Activated T-cell treated with anti-CD3 and anti-CD28 coated beads, Interleukin-2, amount 50 U/mL, for 4 hours (primary cell): Measurements from ENCODE around the gene RUFY3. TPM values are rescaled to one million over a fixed set of nuclear protein-coding genes. Genes with fewer than 3 reads are reported as not detected.
"Not testable (repeated sequence)": the region's sequence is repeated elsewhere in the genome, so short reads cannot be mapped to it uniquely, and the experiment has no call there.

Experiments
- ATAC-seq, 2 donors: fragments of 200-7000 bp; cut with Tn5 transposase; one replicate each; pipeline ENCODE4 v1.10.0; 2021
- DNase-seq: peaks from one replicate; pipeline ENCODE4 v3.0.0-alpha.2; 2020
- H3K27me3 Mint-ChIP-seq: one replicate; pipeline ENCODE4 v1.8.0; 2021; ENCODE audit warnings: low read depth, mixed read lengths
- H3K36me3 Mint-ChIP-seq: one replicate; pipeline ENCODE4 v1.8.0; 2022; ENCODE audit warnings: mixed read lengths; ENCODE audit not compliant: insufficient read depth
- H3K4me1 Mint-ChIP-seq: one replicate; pipeline ENCODE4 v1.8.0; 2021; ENCODE audit warnings: low read depth, mixed read lengths
- H3K4me3 Mint-ChIP-seq: one replicate; pipeline ENCODE4 v1.8.0; 2021; ENCODE audit warnings: mild to moderate bottlenecking, moderate library complexity, mixed read lengths
- H3K9me3 Mint-ChIP-seq: one replicate; pipeline ENCODE4 v1.8.0; 2021; ENCODE audit warnings: mixed read lengths
- total RNA-seq, 3 donors: library from RNA; stranded (reverse); gene quantifications; one replicate each; pipeline ENCODE4 v1.2.1, GENCODE V29; 2021

RUFY3 gene
- total RNA-seq, 3 donors from 2014 or later, result 6.3 to 8.0 (median 7.9) TPM

DNA sequence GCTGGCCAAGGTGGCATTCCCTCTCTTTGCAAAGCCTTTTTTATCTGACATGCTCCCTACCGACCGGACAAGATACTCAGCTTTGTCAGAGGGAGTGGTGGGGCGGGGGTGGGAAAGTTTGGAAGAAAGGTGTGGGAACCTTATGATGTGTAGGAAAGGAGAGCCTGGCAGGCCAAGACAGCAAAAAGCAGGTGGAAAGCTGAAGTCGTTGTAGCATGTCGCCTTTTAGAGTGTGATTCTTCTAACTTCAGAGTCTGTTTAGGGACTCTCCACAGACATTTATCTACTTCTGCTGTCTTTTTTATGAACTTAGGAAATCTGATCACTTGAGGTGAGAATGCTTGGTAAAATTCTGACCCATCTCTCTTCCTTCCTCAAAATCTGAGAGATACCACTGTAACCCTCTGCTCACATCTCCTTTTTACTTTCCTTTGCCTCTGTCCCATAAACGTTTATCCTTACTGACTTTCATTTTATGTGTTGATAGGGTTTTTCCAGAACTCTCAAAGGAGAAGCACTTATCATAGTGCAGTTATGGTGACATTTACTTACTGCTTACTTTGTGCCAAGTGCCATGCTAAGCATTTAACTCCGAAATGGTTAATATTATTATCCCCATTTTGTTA is 8.2 kb upstream of the RUFY3 start:
- Mint-ChIP-seq H3K36me3 (no peaks in the 10 kb centered on the region), H3K27me3 (no peaks in the 10 kb centered on the region), H3K4me1 (peaks cover 34% of the 10 kb centered on the region), H3K9me3 (no peaks in the 10 kb centered on the region), H3K4me3 (no peak overlapping the region)
- ATAC-seq (no peak), DNase-seq (no peak)

GRCh38 chr4:70714079-70714887 is 7.5 kb upstream of the RUFY3 start:
- Mint-ChIP-seq H3K9me3 (no peaks in the 10 kb centered on the region), H3K36me3 (no peaks in the 10 kb centered on the region), H3K27me3 (no peaks in the 10 kb centered on the region), H3K4me1 (peaks cover 33% of the 10 kb centered on the region), H3K4me3 (no peak overlapping the region)
- ATAC-seq (no peak), DNase-seq (no peak)

GRCh38 chr4:70715097-70715496 is 6.7 kb upstream of the RUFY3 start:
- DNase-seq (no peak), ATAC-seq (no peak)
- no peaks in the 10 kb centered on the region for H3K9me3 Mint-ChIP-seq
- H3K36me3 Mint-ChIP-seq, result no peaks in the 10 kb centered on the region
- H3K4me1 Mint-ChIP-seq, result peaks cover 29% of the 10 kb centered on the region
- H3K27me3 Mint-ChIP-seq, result no peaks in the 10 kb centered on the region
- H3K4me3 Mint-ChIP-seq, result no peak overlapping the region

DNA sequence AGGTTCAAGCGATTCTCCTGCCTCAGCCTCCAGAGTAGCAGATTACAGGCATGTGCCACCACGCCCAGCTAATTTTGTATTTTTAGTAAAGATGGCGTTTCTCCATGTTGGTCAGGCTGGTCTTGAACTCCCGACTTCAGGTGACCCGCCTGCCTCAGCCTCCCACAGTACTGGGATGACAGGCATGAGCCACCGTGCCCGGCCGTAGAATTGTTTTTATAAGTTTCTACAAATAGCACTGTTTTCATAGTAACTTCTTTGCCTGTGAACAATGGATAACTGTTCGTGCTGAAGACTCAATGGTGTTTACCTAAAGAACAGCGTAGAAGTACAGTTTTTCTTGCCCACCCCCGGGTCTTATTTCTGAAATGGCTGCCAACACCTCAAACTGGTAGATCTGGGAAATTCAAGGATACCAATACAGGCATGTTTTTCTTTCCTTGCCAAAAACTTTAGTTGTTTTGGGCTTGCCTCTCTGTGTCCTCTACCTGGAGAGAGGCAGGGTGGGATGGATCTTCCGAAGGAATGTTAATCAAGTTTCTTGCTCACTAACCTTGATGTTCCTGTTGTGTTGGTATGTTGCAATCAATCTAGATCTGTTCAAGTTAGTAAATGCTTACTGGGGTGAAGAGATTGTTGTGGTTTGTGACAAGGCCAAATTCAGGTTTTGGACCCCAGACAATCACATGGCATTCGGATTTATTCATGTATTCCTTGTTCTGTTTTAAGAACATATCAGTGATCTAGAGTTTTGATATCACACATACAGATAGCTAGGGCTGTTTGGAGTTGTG is 2.8 kb upstream of the RUFY3 start:
- Mint-ChIP-seq H3K4me3 (no peak overlapping the region), H3K36me3 (no peaks in the 10 kb centered on the region), H3K27me3 (no peaks in the 10 kb centered on the region), H3K4me1 (peaks cover 30% of the 10 kb centered on the region), H3K9me3 (no peaks in the 10 kb centered on the region)
- DNase-seq, result no peak
- ATAC-seq, result no peak

- Mint-ChIP-seq H3K9me3 (no peaks in the 10 kb centered on the region), H3K36me3 (no peaks in the 10 kb centered on the region), H3K4me1 (peaks cover 17% of the 10 kb centered on the region), H3K27me3 (no peaks in the 10 kb centered on the region), H3K4me3 (no peak overlapping the region)
- DNase-seq (peak; percentile 44), ATAC-seq (peak; percentile 73)
Observed at GRCh38 chr4:70722199-70722791, 531 bp downstream of the RUFY3 start.

DNA sequence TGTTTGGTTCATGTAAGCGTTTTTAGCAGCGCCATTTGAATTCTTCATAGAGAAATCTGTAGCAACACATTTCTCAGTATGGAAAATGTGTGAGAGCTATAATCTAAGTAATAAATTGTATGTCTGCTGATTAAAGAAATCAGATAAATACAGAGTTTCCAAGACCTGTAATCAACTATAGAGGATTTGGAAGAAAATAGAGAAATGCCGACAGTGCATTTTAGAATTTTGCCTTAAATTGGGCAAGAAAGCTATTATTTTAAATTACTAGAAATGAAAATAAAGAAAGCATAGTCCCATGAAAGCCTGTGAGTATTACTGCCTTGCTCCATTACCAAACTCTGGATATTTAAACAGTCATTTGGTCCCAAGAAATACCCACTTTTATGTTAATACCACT is 2.7 kb downstream of the RUFY3 start:
- peaks cover 17% of the 10 kb centered on the region for H3K4me1 Mint-ChIP-seq
- no peaks in the 10 kb centered on the region for H3K9me3 Mint-ChIP-seq
- DNase-seq, result no peak
- no peaks in the 10 kb centered on the region for H3K27me3 Mint-ChIP-seq
- no peak overlapping the region for H3K4me3 Mint-ChIP-seq
- no peak for ATAC-seq
- no peaks in the 10 kb centered on the region for H3K36me3 Mint-ChIP-seq

- H3K9me3 Mint-ChIP-seq, result no peaks in the 10 kb centered on the region
- H3K27me3 Mint-ChIP-seq, result no peaks in the 10 kb centered on the region
- no peak for DNase-seq
- H3K4me3 Mint-ChIP-seq, result no peak overlapping the region
- H3K36me3 Mint-ChIP-seq, result no peaks in the 10 kb centered on the region
- H3K4me1 Mint-ChIP-seq, result peaks cover 17% of the 10 kb centered on the region
- ATAC-seq, result no peak
Observed at GRCh38 chr4:70725633-70726032, 3.9 kb downstream of the RUFY3 start.

GRCh38 chr4:70726515-70726914 is 4.8 kb downstream of the RUFY3 start:
- not testable (repeated sequence) for H3K4me3 Mint-ChIP-seq, H3K9me3 Mint-ChIP-seq, H3K36me3 Mint-ChIP-seq, H3K27me3 Mint-ChIP-seq, ATAC-seq, DNase-seq
- H3K4me1 Mint-ChIP-seq, result peaks cover 16% of the 10 kb centered on the region

GRCh38 chr4:70728091-70728490 is 6.3 kb downstream of the RUFY3 start:
- H3K9me3 Mint-ChIP-seq, result no peaks in the 10 kb centered on the region
- ATAC-seq, result no peak

DNA sequence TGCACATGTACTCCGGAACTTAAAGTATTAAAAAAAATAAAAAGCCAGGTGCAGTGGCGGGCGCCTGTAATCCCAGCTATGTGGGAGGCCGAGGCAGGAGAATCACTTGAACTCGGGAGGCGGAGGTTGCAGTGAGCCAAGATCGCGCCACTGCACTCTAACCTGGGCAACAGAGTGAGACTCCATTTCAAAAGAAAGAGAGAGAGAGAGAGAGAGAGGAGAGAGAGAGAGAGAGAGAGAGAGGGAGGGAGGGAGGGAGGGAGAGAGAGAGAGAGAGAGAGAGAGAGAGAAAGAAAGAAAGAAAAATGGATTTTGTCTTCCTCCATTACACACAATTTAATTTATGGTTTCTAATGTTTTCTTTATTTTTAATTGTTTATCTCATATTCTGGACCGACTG is 11.1 kb downstream of the RUFY3 start:
- H3K4me1 Mint-ChIP-seq, result peaks cover 44% of the 10 kb centered on the region
- not testable (repeated sequence) for ATAC-seq, DNase-seq, H3K27me3 Mint-ChIP-seq, H3K4me3 Mint-ChIP-seq, H3K9me3 Mint-ChIP-seq, H3K36me3 Mint-ChIP-seq

More at GRCh38 chr4:70728091-70728490, 6.3 kb downstream of the RUFY3 start:
- DNase-seq, result no peak
- Mint-ChIP-seq H3K4me3 (no peak overlapping the region), H3K4me1 (peaks cover 8% of the 10 kb centered on the region), H3K27me3 (no peaks in the 10 kb centered on the region), H3K36me3 (no peaks in the 10 kb centered on the region)

- Mint-ChIP-seq H3K36me3 (no peaks in the 10 kb centered on the region), H3K27me3 (no peaks in the 10 kb centered on the region), H3K4me1 (peaks cover 44% of the 10 kb centered on the region), H3K4me3 (peak overlapping the region; percentile 76), H3K9me3 (no peaks in the 10 kb centered on the region)
- ATAC-seq, result peak; percentile 93 to 94
- DNase-seq, result no peak
Observed at GRCh38 chr4:70734168-70734954, 12.6 kb downstream of the RUFY3 start.

DNA sequence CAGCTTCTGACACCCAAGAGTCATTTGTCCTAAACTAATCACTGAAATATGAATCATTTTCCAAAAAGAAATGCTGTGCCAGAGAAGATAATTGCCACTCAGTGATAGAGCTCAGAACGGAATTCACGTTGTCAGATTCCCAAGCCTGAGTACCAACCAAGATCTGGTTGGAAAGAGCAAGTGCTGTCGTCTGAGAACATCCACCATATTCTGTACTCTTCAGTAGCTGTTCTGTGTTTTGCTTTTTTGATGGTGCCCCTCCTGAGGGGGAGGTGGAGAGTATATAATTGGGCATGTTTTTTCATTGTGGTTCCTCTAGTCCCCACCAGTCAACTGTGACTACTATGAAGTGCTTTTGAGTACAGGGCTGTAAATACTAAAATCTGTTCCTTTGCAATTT is 13.2 kb downstream of the RUFY3 start:
- Mint-ChIP-seq H3K36me3 (no peaks in the 10 kb centered on the region), H3K9me3 (no peaks in the 10 kb centered on the region), H3K4me1 (peaks cover 44% of the 10 kb centered on the region), H3K4me3 (peak overlapping the region; percentile 76), H3K27me3 (no peaks in the 10 kb centered on the region)
- ATAC-seq, result peak; percentile 21 to 39
- DNase-seq, result no peak

DNA sequence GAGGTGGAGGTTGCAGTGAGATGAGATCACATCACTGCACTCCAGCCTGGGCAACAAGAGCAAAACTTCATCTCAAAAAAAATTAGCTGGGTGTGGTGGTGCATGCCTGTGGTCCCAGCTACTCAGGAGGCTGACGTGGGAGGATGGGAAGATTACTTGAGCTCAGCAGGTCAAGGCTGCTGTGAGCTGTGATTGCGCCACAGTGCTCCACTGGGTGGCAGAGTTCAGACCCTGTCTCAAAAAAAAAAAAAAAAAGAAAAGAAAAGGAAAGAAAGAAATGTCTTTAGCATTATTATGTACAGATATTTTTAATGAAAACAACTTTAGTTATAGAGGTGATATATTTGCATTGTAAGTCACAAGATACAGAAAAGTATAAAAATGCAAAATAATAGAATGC is 14.2 kb downstream of the RUFY3 start:
- H3K9me3 Mint-ChIP-seq, H3K27me3 Mint-ChIP-seq, H3K36me3 Mint-ChIP-seq: not testable (repeated sequence)
- Mint-ChIP-seq H3K4me3 (peak overlapping the region; percentile 35), H3K4me1 (peaks cover 44% of the 10 kb centered on the region)
- peak in 1 of 2 donors; percentile 31 for ATAC-seq
- DNase-seq, result peak; percentile 17

- peaks cover 44% of the 10 kb centered on the region for H3K4me1 Mint-ChIP-seq
- no peaks in the 10 kb centered on the region for H3K27me3 Mint-ChIP-seq
- no peak overlapping the region for H3K4me3 Mint-ChIP-seq
- H3K36me3 Mint-ChIP-seq, result no peaks in the 10 kb centered on the region
- ATAC-seq (no peak), DNase-seq (no peak)
- no peaks in the 10 kb centered on the region for H3K9me3 Mint-ChIP-seq
Observed at GRCh38 chr4:70737006-70737405, 15.2 kb downstream of the RUFY3 start.
